Mesenchymal stem cell (in vitro differentiated cells and primary cell): ENCODE data around the gene SMAD1. TPM values are rescaled to one million over a fixed set of nuclear protein-coding genes. Genes with fewer than 3 reads are reported as not detected.

Experiments used
- DNase-seq: peaks from one replicate; pipeline ENCODE4 v3.0.0-alpha.2; 2013
- H2AFZ ChIP-seq: one replicate; pipeline ENCODE4 v1.6.1; 2013; ENCODE audit warnings: low read depth, mild to moderate bottlenecking, control low read depth, inconsistent platforms, low read length, moderate library complexity
- H2AK5ac ChIP-seq: 2 replicates; pipeline ENCODE4 v1.6.1; 2013; ENCODE audit warnings: low read length, moderate library complexity, mild to moderate bottlenecking, inconsistent platforms; ENCODE audit not compliant: severe bottlenecking
- H2BK120ac ChIP-seq: one replicate; pipeline ENCODE4 v1.6.1; 2013; ENCODE audit warnings: low read depth, mild to moderate bottlenecking, inconsistent platforms, low read length, moderate library complexity
- H2BK12ac ChIP-seq, 2 experiments: one replicate each; pipeline ENCODE4 v1.6.1; 2013; ENCODE audit warnings: inconsistent platforms in 2 of 2, low read length in 2 of 2, mild to moderate bottlenecking in 2 of 2, moderate library complexity in 2 of 2, control low read depth in 1 of 2
- H2BK15ac ChIP-seq: one replicate; pipeline ENCODE4 v1.6.1; 2013; ENCODE audit warnings: mild to moderate bottlenecking, low read depth, inconsistent platforms; ENCODE audit not compliant: poor library complexity, severe bottlenecking
- H2BK5ac ChIP-seq: 2 replicates; pipeline ENCODE4 v1.6.1; 2013; ENCODE audit warnings: low read depth, mild to moderate bottlenecking, low read length, control low read depth, inconsistent platforms; ENCODE audit not compliant: poor library complexity, severe bottlenecking
- H3K14ac ChIP-seq, 2 experiments: one replicate each; pipeline ENCODE4 v1.6.1; 2013; ENCODE audit warnings: inconsistent platforms in 2 of 2, low read length in 2 of 2, control low read depth in 1 of 2, mild to moderate bottlenecking in 1 of 2, moderate library complexity in 1 of 2
- H3K18ac ChIP-seq, 2 experiments: one replicate each; pipeline ENCODE4 v1.6.1; 2013; ENCODE audit warnings: inconsistent platforms in 2 of 2, low read length in 2 of 2, control low read depth in 1 of 2, low read depth in 1 of 2, mild to moderate bottlenecking in 1 of 2
- H3K23ac ChIP-seq, 2 experiments: one replicate each; pipeline ENCODE4 v1.6.1; 2013; ENCODE audit warnings: inconsistent platforms in 2 of 2, low read length in 2 of 2, mild to moderate bottlenecking in 2 of 2, moderate library complexity in 2 of 2, control low read depth in 1 of 2
- H3K27ac ChIP-seq: 2 replicates; pipeline ENCODE4 v1.5.1; 2013; ENCODE audit warnings: mild to moderate bottlenecking, moderate library complexity, low read length, control low read depth, inconsistent platforms; ENCODE audit not compliant: poor library complexity, severe bottlenecking
- H3K27me3 ChIP-seq, 2 experiments: 2 replicates each; pipeline versions ENCODE4 v1.6.1 to v1.7.0; 2013; ENCODE audit warnings: low read length in 2 of 2, mild to moderate bottlenecking in 2 of 2, moderate library complexity in 2 of 2, control low read depth in 1 of 2, inconsistent platforms in 1 of 2; ENCODE audit not compliant: control insufficient read depth in 1 of 2, insufficient read depth in 1 of 2
- H3K36me3 ChIP-seq, 2 experiments: 2 replicates each; pipeline versions ENCODE4 v1.6.1 to v1.7.0; 2013; ENCODE audit warnings: low read length in 2 of 2, control low read depth in 1 of 2, inconsistent platforms in 1 of 2, low read depth in 1 of 2, mild to moderate bottlenecking in 1 of 2; ENCODE audit not compliant: insufficient read depth in 2 of 2, control insufficient read depth in 1 of 2
- H3K4ac ChIP-seq, 2 experiments: one replicate each; pipeline ENCODE4 v1.6.1; 2013; ENCODE audit warnings: inconsistent platforms in 2 of 2, low read length in 2 of 2, mild to moderate bottlenecking in 2 of 2, moderate library complexity in 2 of 2, control low read depth in 1 of 2, low read depth in 1 of 2
- H3K4me1 ChIP-seq: 2 replicates; pipeline ENCODE4 v1.6.1; 2013; ENCODE audit warnings: low read depth, low read length, control low read depth; ENCODE audit not compliant: control insufficient read depth, insufficient read depth
- H3K4me2 ChIP-seq: 2 replicates; pipeline ENCODE4 v1.6.1; 2013; ENCODE audit warnings: low read length, mild to moderate bottlenecking, inconsistent platforms; ENCODE audit not compliant: poor library complexity, severe bottlenecking
- H3K4me3 ChIP-seq, 2 experiments: 2 replicates each; pipeline versions ENCODE4 v1.5.1 to v1.7.0; 2013; ENCODE audit warnings: low read length in 2 of 2, mild to moderate bottlenecking in 2 of 2, control low read depth in 1 of 2, low read depth in 1 of 2; ENCODE audit not compliant: insufficient read depth in 1 of 2
- H3K79me1 ChIP-seq: replicated peaks from 2 replicates; pipeline ENCODE4 v1.6.1; 2013; ENCODE audit warnings: mild to moderate bottlenecking, control low read depth, low read length, inconsistent platforms; ENCODE audit not compliant: poor library complexity, severe bottlenecking
- H3K9ac ChIP-seq: 2 replicates; pipeline ENCODE4 v1.7.0; 2013; ENCODE audit warnings: mild to moderate bottlenecking, low read length, moderate library complexity
- H3K9me3 ChIP-seq: 2 replicates; pipeline ENCODE4 v1.7.0; 2013; ENCODE audit warnings: mild to moderate bottlenecking, low read length; ENCODE audit not compliant: control insufficient read depth
- H4K8ac ChIP-seq: one replicate; pipeline ENCODE4 v1.6.1; 2013; ENCODE audit warnings: inconsistent platforms, mild to moderate bottlenecking, low read length, moderate library complexity
- H4K91ac ChIP-seq: one replicate; pipeline ENCODE4 v1.6.1; 2013; ENCODE audit warnings: mild to moderate bottlenecking, low read length, inconsistent platforms
- WGBS: methylation state at CpG from one replicate; pipeline ENCODE4 v1.1.7; 2013; ENCODE audit warnings: mixed read lengths; 5-methylcytosine and 5-hydroxymethylcytosine counted together
- polyA plus RNA-seq, 2 experiments: library from polyadenylated mRNA; stranded (reverse); fragments of 200-250 nt; gene quantifications; one replicate each; pipeline ENCODE4 v1.2.3, GENCODE V29; 2013

Gene SMAD1
- polyA plus RNA-seq (2013, experiment 1 of 2): 16.8 TPM
- polyA plus RNA-seq (2013, experiment 2 of 2): 16.7 TPM

DNA sequence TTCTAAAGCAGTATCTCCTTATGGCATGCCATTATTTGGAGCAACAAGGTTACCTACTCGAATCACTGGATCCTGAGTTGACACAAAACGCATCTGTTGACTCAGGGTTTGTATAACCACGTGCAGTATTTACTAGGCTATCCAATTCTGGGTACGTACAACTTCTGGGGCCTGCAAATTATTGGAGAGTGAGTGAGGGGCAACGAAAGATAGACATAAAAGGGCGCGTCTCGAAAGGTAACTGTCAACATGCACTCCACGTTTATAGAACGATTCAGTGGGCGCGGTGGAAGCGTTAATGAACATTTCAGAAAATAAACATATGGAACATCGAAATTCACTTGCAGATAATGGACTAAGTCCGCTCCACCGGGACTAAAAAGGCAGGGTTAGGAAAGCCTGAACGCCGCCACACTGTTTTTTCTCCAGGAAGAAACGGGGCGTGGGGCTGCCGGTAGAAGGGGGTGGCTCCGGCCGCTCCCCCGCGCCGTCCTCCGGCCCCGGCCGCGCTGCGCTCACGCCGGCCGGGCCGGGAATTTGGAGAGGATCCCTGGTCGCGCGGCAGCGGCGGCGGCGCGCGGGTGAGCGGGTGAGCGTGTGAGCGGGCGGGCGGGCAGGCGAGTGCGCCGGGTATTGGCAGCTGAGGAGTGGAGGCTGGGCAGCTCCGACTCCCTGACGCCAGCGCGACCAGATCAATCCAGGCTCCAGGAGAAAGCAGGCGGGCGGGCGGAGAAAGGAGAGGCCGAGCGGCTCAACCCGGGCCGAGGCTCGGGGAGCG, at the start of gene SMAD1:
TSS of gene SMAD1 (plus strand) at position 690 of the 778 bp plus-strand sequence. CDS start 32,761 bp downstream, outside the sequence.
- Histone ChIP-seq H3K36me3 (peaks cover 0 to 2% of the 10 kb centered on the region in 2 experiments), H4K91ac (peak within 1 kb of the TSS; percentile 91), H3K18ac (peak within 1 kb of the TSS; percentile 93 to 99), H3K27ac (peak within 1 kb of the TSS; percentile 79), H3K9me3 (no peaks in the 10 kb centered on the region), H3K14ac (peak within 1 kb of the TSS; percentile 96 to 98), H3K27me3 (no peaks in the 10 kb centered on the region), H3K4me1 (peaks cover 2% of the 10 kb centered on the region), H2AFZ (peak within 1 kb of the TSS; percentile 73), H2BK120ac (peak within 1 kb of the TSS; percentile 99), H2BK15ac (peak within 1 kb of the TSS; percentile 99), H3K4me2 (peak within 1 kb of the TSS; percentile 81), H3K9ac (peak within 1 kb of the TSS; percentile 93), H2AK5ac (no peak within 1 kb of the TSS), H3K23ac (peak within 1 kb of the TSS in 1 of 2 experiments; percentile 72), H2BK12ac (peak within 1 kb of the TSS; percentile 45 to 89), H3K79me1 (peaks cover 7% of the 10 kb centered on the region), H4K8ac (peak within 1 kb of the TSS; percentile 83), H3K4me3 (peak within 1 kb of the TSS; percentile 94 to 95), H3K4ac (peak within 1 kb of the TSS; percentile 86 to 92), H2BK5ac (peak within 1 kb of the TSS; percentile 98)
- WGBS: 1% methylated on average over 43 of the region's 65 CpGs
- DNase-seq: peak; percentile 85

DNA sequence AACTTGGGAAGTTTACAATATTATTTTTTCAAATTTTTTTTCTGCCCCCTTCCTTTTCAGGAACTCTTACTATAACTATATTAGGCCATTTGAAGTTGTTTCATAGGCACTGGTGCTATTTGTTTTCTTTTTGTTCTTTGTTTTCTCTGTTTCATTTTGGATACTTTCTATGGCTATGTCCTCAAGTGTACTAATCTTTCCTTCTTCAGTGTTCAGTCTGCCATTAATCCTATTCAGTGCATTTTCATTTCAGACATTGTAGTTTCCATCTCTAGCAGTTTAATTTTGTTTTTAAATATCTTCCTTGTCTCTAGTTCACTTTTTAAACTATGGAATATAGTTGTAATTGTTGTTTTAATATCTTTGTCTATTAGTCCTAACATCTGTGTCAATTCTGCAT, 48.0 kb upstream of the SMAD1 start:
- no peak overlapping the region for H3K27ac ChIP-seq
- H4K91ac ChIP-seq: no peak overlapping the region
- no peak overlapping the region for H3K9ac ChIP-seq
- no peak overlapping the region for H2AFZ ChIP-seq
- no peak for DNase-seq
- no peak overlapping the region for H3K14ac ChIP-seq
- no peak overlapping the region for H2AK5ac ChIP-seq
- H3K4me3 ChIP-seq: no peak overlapping the region
- no peaks in the 10 kb centered on the region for H3K27me3 ChIP-seq
- H3K23ac ChIP-seq: no peak overlapping the region
- H3K79me1 ChIP-seq: no peaks in the 10 kb centered on the region
- H4K8ac ChIP-seq: no peak overlapping the region
- H2BK12ac ChIP-seq: no peak overlapping the region
- H2BK5ac ChIP-seq: no peak overlapping the region
- no peak overlapping the region for H3K18ac ChIP-seq
- H3K4me2 ChIP-seq: no peak overlapping the region
- no peaks in the 10 kb centered on the region for H3K36me3 ChIP-seq
- H3K4ac ChIP-seq: no peak overlapping the region
- H2BK15ac ChIP-seq: no peak overlapping the region
- no peak overlapping the region for H2BK120ac ChIP-seq
- H3K4me1 ChIP-seq: no peaks in the 10 kb centered on the region
- peaks cover 13% of the 10 kb centered on the region for H3K9me3 ChIP-seq

DNA sequence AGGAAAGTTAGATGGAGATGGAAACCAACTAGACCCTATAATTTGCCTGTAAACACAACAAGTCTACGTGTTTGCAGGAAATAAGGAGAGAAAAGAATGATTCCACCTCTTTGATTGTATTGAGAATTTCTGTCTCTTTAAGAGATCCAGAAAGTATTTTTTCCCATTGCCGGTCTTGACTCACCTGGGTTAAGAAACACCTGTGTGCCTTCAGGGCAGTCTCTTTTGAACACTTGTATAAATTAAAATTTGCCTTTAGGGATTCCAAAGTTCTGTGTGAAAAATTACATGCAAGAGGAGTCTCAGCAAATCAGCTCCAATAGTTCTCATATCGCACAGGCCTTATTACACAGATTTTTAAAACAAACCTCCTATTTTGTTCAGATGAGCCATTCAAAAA, 46.0 kb upstream of the SMAD1 start:
- H4K91ac ChIP-seq: no peak overlapping the region
- no peaks in the 10 kb centered on the region for H3K36me3 ChIP-seq
- no peak overlapping the region for H2AK5ac ChIP-seq
- H4K8ac ChIP-seq: no peak overlapping the region
- 89% methylated on average over 1 of the region's 3 CpGs for WGBS
- H3K9ac ChIP-seq: no peak overlapping the region
- no peak overlapping the region for H2BK5ac ChIP-seq
- no peak for DNase-seq
- peaks cover 13% of the 10 kb centered on the region for H3K9me3 ChIP-seq
- no peak overlapping the region for H3K4me2 ChIP-seq
- H3K23ac ChIP-seq: no peak overlapping the region
- H3K4ac ChIP-seq: no peak overlapping the region
- H3K4me1 ChIP-seq: no peaks in the 10 kb centered on the region
- H3K4me3 ChIP-seq: no peak overlapping the region
- no peak overlapping the region for H3K14ac ChIP-seq
- no peak overlapping the region for H2BK120ac ChIP-seq
- no peak overlapping the region for H3K18ac ChIP-seq
- H2BK12ac ChIP-seq: no peak overlapping the region
- H3K27me3 ChIP-seq: no peaks in the 10 kb centered on the region
- no peaks in the 10 kb centered on the region for H3K79me1 ChIP-seq
- no peak overlapping the region for H3K27ac ChIP-seq
- H2BK15ac ChIP-seq: no peak overlapping the region
- no peak overlapping the region for H2AFZ ChIP-seq

DNA sequence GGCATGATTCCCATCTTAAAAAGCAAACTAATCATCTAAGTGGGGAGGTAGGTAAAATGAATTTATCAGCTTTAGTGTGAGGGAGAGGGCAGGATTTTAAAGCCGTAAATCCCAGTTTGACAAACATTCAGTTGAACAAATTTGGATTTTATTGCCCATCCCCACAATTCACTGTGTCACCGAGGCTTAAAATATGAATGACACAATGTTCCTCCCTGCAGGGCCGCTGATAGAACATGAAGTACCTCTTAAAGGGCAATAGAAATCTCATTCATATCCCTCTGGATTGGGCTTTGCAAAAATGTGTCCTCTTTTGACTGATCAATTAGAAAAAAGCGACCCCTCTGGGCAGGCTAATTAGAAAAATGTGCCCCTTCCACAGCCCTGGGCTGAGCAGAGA, 45.5 kb upstream of the SMAD1 start:
- Histone ChIP-seq H3K23ac (no peak overlapping the region), H3K27me3 (no peaks in the 10 kb centered on the region), H2BK12ac (no peak overlapping the region), H2BK120ac (no peak overlapping the region), H3K79me1 (no peaks in the 10 kb centered on the region), H2BK15ac (no peak overlapping the region), H3K9ac (no peak overlapping the region), H3K36me3 (no peaks in the 10 kb centered on the region), H2BK5ac (peak overlapping the region; percentile 57), H4K91ac (no peak overlapping the region), H3K18ac (no peak overlapping the region), H3K4me2 (no peak overlapping the region), H3K27ac (no peak overlapping the region), H2AFZ (no peak overlapping the region), H4K8ac (no peak overlapping the region), H3K4me3 (no peak overlapping the region), H3K14ac (no peak overlapping the region), H3K4ac (no peak overlapping the region), H3K4me1 (no peaks in the 10 kb centered on the region), H2AK5ac (no peak overlapping the region), H3K9me3 (peaks cover 13% of the 10 kb centered on the region)
- 81% methylated on average over 4 of the region's 4 CpGs for WGBS
- no peak for DNase-seq
